Common myeloid progenitor, CD34-positive (primary cell): Measurements from ENCODE around the gene MRPL32.
A peak's percentile ranks its signal among the peaks of the same experiment; 100 is the strongest.

Source experiments
- CTCF ChIA-PET: fragments of 350-600 bp; sonication (Branson Sonifier 250); formaldehyde crosslinking; loops from one replicate; lab custom pipeline; 2021; ENCODE audit warnings: antibody characterized with exemption; lab: Charles Lee
- POLR2A ChIA-PET: fragments of 350-600 bp; sonication (Branson Sonifier 250); formaldehyde crosslinking; loops from one replicate; lab custom pipeline; 2021; ENCODE audit warnings: antibody characterized with exemption; lab: Charles Lee
- DNase-seq, 3 donors: peaks; one replicate each; pipeline versions ENCODE4 v3.0.0 to v3.0.0-alpha.2; 2013
- H3K27ac ChIP-seq, 2 experiments: 1 replicate in 1 of 2; 2 replicates in 1 of 2; pipeline ENCODE4 v1.7.0; 2013; ENCODE audit warnings: inconsistent platforms in 2 of 2, low read length in 2 of 2, mild to moderate bottlenecking in 2 of 2, low read depth in 1 of 2, moderate library complexity in 1 of 2; ENCODE audit not compliant: severe bottlenecking in 2 of 2, insufficient read depth in 1 of 2, poor library complexity in 1 of 2
- H3K27me3 ChIP-seq, 5 experiments: replicated peaks in 2 of 5; 1 replicate in 3 of 5; 2 replicates in 2 of 5; pipeline versions ENCODE4 v1.6.1 to v1.7.0; 2013; ENCODE audit warnings: low read length in 4 of 5, mild to moderate bottlenecking in 2 of 5, moderate library complexity in 2 of 5, inconsistent platforms in 1 of 5; ENCODE audit not compliant: insufficient read depth in 5 of 5, control insufficient read depth in 4 of 5
- H3K36me3 ChIP-seq, 4 experiments: 1 replicate in 2 of 4; 2 replicates in 2 of 4; pipeline versions ENCODE4 v1.6.1 to v1.7.0; 2013; ENCODE audit warnings: low read length in 3 of 4, control low read depth in 1 of 4, mild to moderate bottlenecking in 1 of 4; ENCODE audit not compliant: control insufficient read depth in 4 of 4, insufficient read depth in 4 of 4
- H3K4me1 ChIP-seq, 4 experiments: 1 replicate in 3 of 4; 2 replicates in 1 of 4; pipeline versions ENCODE4 v1.6.1 to v1.7.1; 2013; ENCODE audit warnings: low read length in 3 of 4, mild to moderate bottlenecking in 3 of 4, control low read depth in 1 of 4, inconsistent platforms in 1 of 4, moderate library complexity in 1 of 4; ENCODE audit not compliant: control insufficient read depth in 4 of 4, insufficient read depth in 4 of 4; ENCODE audit errors: control extremely low read depth in 1 of 4
- H3K4me3 ChIP-seq, 7 experiments: 1 replicate in 4 of 7; 2 replicates in 3 of 7; pipeline versions ENCODE4 v1.5.1 to v1.7.0; 2013; ENCODE audit warnings: mild to moderate bottlenecking in 7 of 7, low read length in 6 of 7, moderate library complexity in 6 of 7, inconsistent platforms in 2 of 7, low read depth in 2 of 7, control low read depth in 1 of 7; ENCODE audit not compliant: insufficient read depth in 4 of 7, control insufficient read depth in 1 of 7; ENCODE audit errors: extremely low read depth in 1 of 7
- H3K9me3 ChIP-seq, 5 experiments: 1 replicate in 4 of 5; 2 replicates in 1 of 5; pipeline versions ENCODE4 v1.6.1 to v1.7.1; 2013; ENCODE audit warnings: low read length in 4 of 5, mild to moderate bottlenecking in 2 of 5, inconsistent platforms in 1 of 5, low read depth in 1 of 5, moderate library complexity in 1 of 5; ENCODE audit not compliant: control insufficient read depth in 4 of 5, insufficient read depth in 2 of 5; ENCODE audit errors: control extremely low read depth in 1 of 5
- WGBS: methylation state at CpG from one replicate; pipeline ENCODE4 v1.1.5; 2013; ENCODE audit not compliant: insufficient coverage; 5-methylcytosine and 5-hydroxymethylcytosine counted together

Gene MRPL32

GRCh38 chr7:42914009-42914408 is 18.2 kb upstream of the MRPL32 start:
- Histone ChIP-seq H3K27me3 (no peaks in the 10 kb centered on the region), H3K27ac (peak overlapping the region in 1 of 2 experiments; percentile 46), H3K36me3 (peaks cover 3 to 29% (median 25%) of the 10 kb centered on the region in 4 experiments), H3K4me3 (no peak overlapping the region), H3K9me3 (no peaks in the 10 kb centered on the region), H3K4me1 (peaks cover 6 to 35% (median 26%) of the 10 kb centered on the region in 4 experiments)
- POLR2A ChIA-PET, result no interaction called here
- CTCF ChIA-PET, result interaction anchor here (2.1 kb wide), 1 partner anchor 18 kb away, joined by 8 read pairs; the partner anchor contains the start of genes MRPL32 and PSMA2
- WGBS, result 71% methylated on average over 4 of the region's 6 CpGs
- DNase-seq, result no peak

GRCh38 chr7:42914421-42915045 is 17.6 kb upstream of the MRPL32 start:
- DNase-seq, result no peak
- Histone ChIP-seq H3K27ac (no peak overlapping the region), H3K36me3 (peaks cover 6 to 34% (median 28%) of the 10 kb centered on the region in 4 experiments), H3K4me3 (no peak overlapping the region), H3K9me3 (no peaks in the 10 kb centered on the region), H3K4me1 (peaks cover 6 to 35% (median 26%) of the 10 kb centered on the region in 4 experiments), H3K27me3 (no peaks in the 10 kb centered on the region)
- ChIA-PET POLR2A (no interaction called here), CTCF (interaction anchor here (2.1 kb wide), 1 partner anchor 17 kb away, joined by 8 read pairs; the partner anchor contains the start of genes MRPL32 and PSMA2)
- 93% methylated on average over 2 of the region's 5 CpGs for WGBS

GRCh38 chr7:42915356-42915755 is 16.8 kb upstream of the MRPL32 start:
- ChIA-PET POLR2A (no interaction called here), CTCF (interaction anchor here (1.1 to 2.1 kb wide), 3 partner anchors 9 to 16 kb away, joined by 3 to 8 read pairs (median 5); partner anchors contain the start of genes MRPL32 and PSMA2)
- 100% methylated on average over 1 of the region's 1 CpG for WGBS
- no peaks in the 10 kb centered on the region for H3K27me3 ChIP-seq
- peaks cover 6 to 35% (median 26%) of the 10 kb centered on the region in 4 experiments for H3K4me1 ChIP-seq
- H3K27ac ChIP-seq, result peak overlapping the region in 1 of 2 experiments; percentile 11
- no peak for DNase-seq
- H3K4me3 ChIP-seq, result no peak overlapping the region
- no peaks in the 10 kb centered on the region for H3K9me3 ChIP-seq
- peaks cover 14 to 42% (median 34%) of the 10 kb centered on the region in 4 experiments for H3K36me3 ChIP-seq

GRCh38 chr7:42922017-42922753 is 10.0 kb upstream of the MRPL32 start:
- Histone ChIP-seq H3K9me3 (no peaks in the 10 kb centered on the region), H3K27me3 (no peaks in the 10 kb centered on the region), H3K4me3 (no peak overlapping the region), H3K27ac (peak overlapping the region in 1 of 2 experiments; percentile 27), H3K36me3 (peaks cover 33 to 79% (median 53%) of the 10 kb centered on the region in 4 experiments), H3K4me1 (peaks cover 0 to 23% (median 9%) of the 10 kb centered on the region in 4 experiments)
- CTCF ChIA-PET, result interaction anchor here (1.5 to 1.9 kb wide), 2 partner anchors 8 to 19 kb away, joined by 3 to 6 read pairs; no protein-coding TSS in a partner anchor
- no peak for DNase-seq
- POLR2A ChIA-PET, result no interaction called here
- 100% methylated on average over 2 of the region's 3 CpGs for WGBS

- no CpG with 5 or more reads among the region's 5 CpGs for WGBS
- Histone ChIP-seq H3K27ac (no peak overlapping the region), H3K27me3 (no peaks in the 10 kb centered on the region), H3K36me3 (peaks cover 26 to 62% (median 44%) of the 10 kb centered on the region in 4 experiments), H3K4me1 (peaks cover 0 to 33% (median 12%) of the 10 kb centered on the region in 4 experiments), H3K9me3 (no peaks in the 10 kb centered on the region), H3K4me3 (no peak overlapping the region)
- no peak for DNase-seq
- ChIA-PET CTCF (interaction anchor here (0.7 to 1.7 kb wide), 4 partner anchors 8 to 36 kb away, joined by 3 to 5 read pairs (median 4); partner anchors contain the start of genes MRPL32 and PSMA2), POLR2A (no interaction called here)
These were observed 7.8 kb upstream of the MRPL32 start for GRCh38 chr7:42924223-42924838.

GRCh38 chr7:42925630-42926029 is 6.5 kb upstream of the MRPL32 start:
- CTCF ChIA-PET, result interaction anchor here (1.0 to 1.9 kb wide), 2 partner anchors 8 to 337 kb away, joined by 4 read pairs; no protein-coding TSS in a partner anchor

More at GRCh38 chr7:42925630-42926029, 6.5 kb upstream of the MRPL32 start:
- POLR2A ChIA-PET, result no interaction called here
- H3K4me1 ChIP-seq, result peaks cover 6 to 46% (median 20%) of the 10 kb centered on the region in 4 experiments
- H3K27ac ChIP-seq, result peak overlapping the region in 1 of 2 experiments; percentile 41
- no peak for DNase-seq
- no peaks in the 10 kb centered on the region for H3K9me3 ChIP-seq
- peaks cover 21 to 52% (median 36%) of the 10 kb centered on the region in 4 experiments for H3K36me3 ChIP-seq
- peak overlapping the region in 1 of 7 experiments; percentile 8 for H3K4me3 ChIP-seq
- no CpG with 5 or more reads among the region's 1 CpG for WGBS
- no peaks in the 10 kb centered on the region for H3K27me3 ChIP-seq
